PC-3 (cell line): ENCODE results near the gene IQGAP3. TPM values are rescaled to one million over a fixed set of nuclear protein-coding genes. Genes with fewer than 3 reads are reported as not detected.

ENCODE experiments used
- ATAC-seq: fragments of 200-7000 bp; cut with Tn5 transposase; 2 replicates; pipeline ENCODE4 v1.9.1; 2020; ENCODE audit warnings: mild to moderate bottlenecking, moderate library complexity
- BruUV-seq: library from RNA; stranded (reverse); fragments of 400-500 nt; replicated peaks from 2 replicates; lab custom pipeline; 2021; lab: Mats Ljungman, UMichigan
- CTCF ChIA-PET: fragments of 300-600 bp; sonication (Branson Sonifier 250); formaldehyde crosslinking; loops from one replicate; lab custom pipeline; 2022; ENCODE audit warnings: antibody characterized with exemption; lab: Charles Lee
- POLR2A ChIA-PET: fragments of 300-600 bp; sonication (Branson Sonifier 250); formaldehyde crosslinking; loops from one replicate; lab custom pipeline; 2022; ENCODE audit warnings: antibody characterized with exemption; ENCODE audit not compliant: unreplicated experiment; lab: Charles Lee
- DNase-seq: peaks from one replicate; pipeline ENCODE4 v3.0.0-alpha.2; 2015
- H2AFZ ChIP-seq: fragments of 300-600 bp; sonication (generic); 2 replicates; pipeline ENCODE4 v1.6.0; 2016; ENCODE audit warnings: antibody characterized with exemption, low read length
- H3F3A ChIP-seq: fragments of 300-600 bp; sonication (generic); one replicate; pipeline ENCODE4 v1.6.0; 2017; ENCODE audit warnings: antibody characterized with exemption, low read length, control low read depth, mild to moderate bottlenecking; ENCODE audit not compliant: unreplicated experiment
- H3K27ac ChIP-seq: fragments of 300-600 bp; sonication (generic); 2 replicates; pipeline ENCODE4 v1.5.1; 2016; ENCODE audit warnings: mild to moderate bottlenecking, low read length
- H3K27me3 ChIP-seq: fragments of 300-600 bp; sonication (generic); 2 replicates; pipeline ENCODE4 v1.6.1; 2016; ENCODE audit warnings: low read length, mixed read lengths
- H3K36me3 ChIP-seq: fragments of 300-600 bp; sonication (generic); 2 replicates; pipeline ENCODE4 v1.6.1; 2016; ENCODE audit warnings: low read depth, mixed run types, low read length, mixed read lengths
- H3K4me1 ChIP-seq: fragments of 300-600 bp; sonication (generic); 2 replicates; pipeline ENCODE4 v1.5.1; 2016; ENCODE audit warnings: low read length; ENCODE audit not compliant: insufficient read depth
- H3K4me2 ChIP-seq: fragments of 300-600 bp; sonication (generic); 2 replicates; pipeline ENCODE4 v1.6.0; 2016; ENCODE audit warnings: low read length
- H3K4me3 ChIP-seq: fragments of 300-600 bp; sonication (generic); 2 replicates; pipeline ENCODE4 v1.5.1; 2016; ENCODE audit warnings: mild to moderate bottlenecking, low read length, mixed read lengths
- H3K79me2 ChIP-seq: fragments of 300-600 bp; sonication (generic); 2 replicates; pipeline ENCODE4 v1.6.1; 2017; ENCODE audit warnings: low read length, mixed read lengths
- H3K9ac ChIP-seq: fragments of 300-600 bp; sonication (generic); 2 replicates; pipeline ENCODE4 v1.6.0; 2016; ENCODE audit warnings: mild to moderate bottlenecking, low read length
- H3K9me2 ChIP-seq: fragments of 300-600 bp; sonication (generic); replicated peaks from 2 replicates; pipeline ENCODE4 v1.6.1; 2016; ENCODE audit warnings: mixed run types, low read length, mixed read lengths
- H3K9me3 ChIP-seq: fragments of 300-600 bp; sonication (generic); 2 replicates; pipeline ENCODE4 v1.6.1; 2016; ENCODE audit warnings: low read length, mixed read lengths
- H4K20me1 ChIP-seq: fragments of 300-600 bp; sonication (generic); 2 replicates; pipeline ENCODE4 v1.6.1; 2016; ENCODE audit warnings: low read length, mixed read lengths
- EZH2 ChIP-seq: fragments of 300-600 bp; sonication (generic); IDR thresholded peaks from one replicate; pipeline ENCODE4 v1.6.1; 2017; ENCODE audit warnings: antibody characterized with exemption, mild to moderate bottlenecking, low read length; ENCODE audit not compliant: unreplicated experiment
- EZH2phosphoT487 ChIP-seq: fragments of 300-600 bp; sonication (generic); IDR thresholded peaks from 2 replicates; pipeline ENCODE4 v1.6.1; 2018; ENCODE audit warnings: mild to moderate bottlenecking, antibody characterized with exemption, low read length, borderline replicate concordance
- intact Hi-C: fragments of 100-400 bp; cut with micrococcal nuclease; formaldehyde crosslinking; loops from 2 replicates; pipeline ENCODE4 v1.9.0; 2023
- total RNA-seq: library from RNA; depleted of rRNA; stranded (reverse); fragments of >200 nt; gene quantifications from 2 replicates; pipeline ENCODE4 v1.2.3, GENCODE V29; 2014
- TF ChIP-seq, protein P1 (sequence below): fragments of 300-600 bp; sonication (generic); conservative IDR thresholded peaks from 2 replicates; pipeline ENCODE4 v1.5.1; 2017; ENCODE audit warnings: antibody characterized with exemption, low read depth, mild to moderate bottlenecking, low read length

The IQGAP3 gene
- total RNA-seq, 1 experiment from 2014 or later, result 54.3 TPM

DNA sequence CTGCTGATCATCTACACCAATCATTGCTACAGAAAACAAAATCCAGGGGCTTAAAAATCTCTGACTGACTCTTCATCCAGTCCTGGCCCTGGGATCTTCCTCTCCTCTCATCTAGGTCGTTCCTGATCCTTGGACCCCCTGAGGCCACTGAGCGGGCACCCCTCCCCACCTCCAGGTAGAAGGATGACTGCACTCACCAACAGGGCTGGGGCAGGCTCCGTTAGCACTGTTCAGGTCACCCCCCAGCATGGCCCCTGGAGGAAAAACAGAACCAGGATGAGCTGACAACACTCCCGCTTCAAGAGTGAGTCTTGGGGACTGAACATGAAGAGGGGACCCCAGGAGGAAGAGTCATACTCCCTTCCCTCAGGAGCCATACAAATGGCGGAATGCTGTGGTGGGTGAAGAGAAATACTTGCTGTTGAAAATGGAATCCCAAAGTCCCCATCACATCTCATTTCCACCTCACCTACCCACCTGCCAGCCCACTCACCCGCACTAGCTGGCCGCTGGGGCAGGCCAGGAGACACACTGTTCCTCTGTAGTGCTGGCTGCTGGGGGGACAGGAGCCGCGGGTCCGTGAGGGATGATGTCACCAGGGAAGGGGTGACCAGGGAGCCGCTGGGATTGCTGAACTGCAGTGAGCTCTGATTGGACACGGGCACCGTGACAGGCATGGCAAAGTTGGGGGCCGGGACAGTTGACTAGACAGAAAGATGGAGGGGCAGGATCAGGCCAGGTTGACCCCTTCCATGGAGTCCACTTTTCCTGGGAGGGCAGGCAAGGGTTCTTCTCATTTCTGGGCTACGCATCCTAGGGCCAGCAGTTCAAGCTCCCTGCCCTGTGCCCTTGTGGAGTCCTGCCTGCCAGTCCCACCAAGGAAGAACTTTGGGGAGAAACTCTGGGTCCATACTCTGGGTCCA is 93.0 kb downstream of the IQGAP3 start:
- intact Hi-C loops, result no loop called here
- Histone ChIP-seq H4K20me1 (no peaks in the 10 kb centered on the region), H3K9ac (no peak overlapping the region)

DNA sequence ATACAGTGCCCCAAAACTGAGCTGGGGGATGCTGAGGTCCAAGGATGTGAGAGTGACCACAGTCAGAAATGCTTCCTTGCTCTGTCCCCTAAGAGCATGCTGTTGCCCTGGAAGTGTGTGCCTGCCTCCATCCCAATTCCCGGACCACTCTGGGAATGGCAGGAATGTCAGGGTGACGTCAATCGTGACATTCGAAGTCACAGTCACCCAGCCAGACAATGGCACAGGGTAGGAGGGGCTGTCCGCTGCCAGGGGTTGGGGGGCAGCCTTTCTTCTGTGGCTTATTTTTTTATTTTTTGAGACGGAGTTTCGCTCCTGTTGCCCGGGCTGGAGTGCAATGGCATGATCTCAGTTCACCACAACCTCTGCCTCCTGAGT is 94.1 kb downstream of the IQGAP3 start:
- Histone ChIP-seq H3K4me1 (peaks cover 18% of the 10 kb centered on the region), H3F3A (no peaks in the 10 kb centered on the region), H3K9me3 (no peaks in the 10 kb centered on the region), H3K27me3 (no peaks in the 10 kb centered on the region), H3K9ac (no peak overlapping the region), H3K79me2 (no peaks in the 10 kb centered on the region), H3K4me2 (no peak overlapping the region), H3K9me2 (no peaks in the 10 kb centered on the region), H4K20me1 (no peaks in the 10 kb centered on the region), H3K36me3 (peaks cover 78% of the 10 kb centered on the region), H2AFZ (no peak overlapping the region), H3K27ac (no peak overlapping the region), H3K4me3 (no peak overlapping the region)
- BruUV-seq, result no TSS peak
- ChIA-PET CTCF (no interaction called here), POLR2A (no interaction called here)
- no peak for DNase-seq
- intact Hi-C loops, result no loop called here
- no peak for TF ChIP-seq EZH2phosphoT487
- TF ChIP-seq, protein P1, sequence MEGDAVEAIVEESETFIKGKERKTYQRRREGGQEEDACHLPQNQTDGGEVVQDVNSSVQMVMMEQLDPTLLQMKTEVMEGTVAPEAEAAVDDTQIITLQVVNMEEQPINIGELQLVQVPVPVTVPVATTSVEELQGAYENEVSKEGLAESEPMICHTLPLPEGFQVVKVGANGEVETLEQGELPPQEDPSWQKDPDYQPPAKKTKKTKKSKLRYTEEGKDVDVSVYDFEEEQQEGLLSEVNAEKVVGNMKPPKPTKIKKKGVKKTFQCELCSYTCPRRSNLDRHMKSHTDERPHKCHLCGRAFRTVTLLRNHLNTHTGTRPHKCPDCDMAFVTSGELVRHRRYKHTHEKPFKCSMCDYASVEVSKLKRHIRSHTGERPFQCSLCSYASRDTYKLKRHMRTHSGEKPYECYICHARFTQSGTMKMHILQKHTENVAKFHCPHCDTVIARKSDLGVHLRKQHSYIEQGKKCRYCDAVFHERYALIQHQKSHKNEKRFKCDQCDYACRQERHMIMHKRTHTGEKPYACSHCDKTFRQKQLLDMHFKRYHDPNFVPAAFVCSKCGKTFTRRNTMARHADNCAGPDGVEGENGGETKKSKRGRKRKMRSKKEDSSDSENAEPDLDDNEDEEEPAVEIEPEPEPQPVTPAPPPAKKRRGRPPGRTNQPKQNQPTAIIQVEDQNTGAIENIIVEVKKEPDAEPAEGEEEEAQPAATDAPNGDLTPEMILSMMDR, result no peak
- no peak for TF ChIP-seq EZH2
- no peak for ATAC-seq

More for the DNA sequence above, 93.0 kb downstream of the IQGAP3 start:
- ChIA-PET POLR2A (no interaction called here), CTCF (no interaction called here)
- no peak overlapping the region for H2AFZ ChIP-seq
- no peak overlapping the region for H3K27ac ChIP-seq
- H3K36me3 ChIP-seq, result peaks cover 67% of the 10 kb centered on the region
- H3F3A ChIP-seq, result no peaks in the 10 kb centered on the region
- H3K4me2 ChIP-seq, result no peak overlapping the region
- no peaks in the 10 kb centered on the region for H3K79me2 ChIP-seq
- H3K27me3 ChIP-seq, result no peaks in the 10 kb centered on the region
- ATAC-seq (no peak), DNase-seq (no peak)
- no peak for TF ChIP-seq EZH2
- TF ChIP-seq, protein P1, result no peak
- TF ChIP-seq EZH2phosphoT487, result no peak
- peaks cover 15% of the 10 kb centered on the region for H3K4me1 ChIP-seq
- no peaks in the 10 kb centered on the region for H3K9me2 ChIP-seq
- H3K9me3 ChIP-seq, result no peaks in the 10 kb centered on the region
- H3K4me3 ChIP-seq, result no peak overlapping the region
- BruUV-seq, result no TSS peak
